Loucy (cell line): Measurements from ENCODE around the gene GRM7.

Source experiments
- H2AFZ ChIP-seq: fragments of 200-600 bp; sonication (generic); 2 replicates; pipeline ENCODE4 v1.6.0; 2016; ENCODE audit warnings: antibody characterized with exemption, mild to moderate bottlenecking, low read length, moderate library complexity
- H3F3A ChIP-seq: fragments of 200-600 bp; 2 replicates; pipeline ENCODE4 v1.6.0; 2016; ENCODE audit warnings: antibody characterized with exemption, low read depth, mild to moderate bottlenecking
- H3K27me3 ChIP-seq: fragments of 200-600 bp; sonication (generic); 2 replicates; pipeline ENCODE4 v1.6.1; 2014; ENCODE audit warnings: low read length, mild to moderate bottlenecking; ENCODE audit not compliant: insufficient read depth, poor library complexity, severe bottlenecking
- H3K36me3 ChIP-seq: fragments of 200-600 bp; sonication (generic); 2 replicates; pipeline ENCODE4 v1.6.1; 2016; ENCODE audit warnings: low read length; ENCODE audit not compliant: insufficient read depth
- H3K4me1 ChIP-seq: fragments of 200-600 bp; sonication (generic); 2 replicates; pipeline ENCODE4 v1.5.1; 2014; ENCODE audit warnings: low read length, mild to moderate bottlenecking; ENCODE audit not compliant: insufficient read depth, poor library complexity, severe bottlenecking
- H3K4me2 ChIP-seq: fragments of 200-600 bp; sonication (generic); 2 replicates; pipeline ENCODE4 v1.6.0; 2014; ENCODE audit warnings: antibody characterized with exemption, low read length, low read depth, mild to moderate bottlenecking; ENCODE audit not compliant: poor library complexity, severe bottlenecking
- H3K4me3 ChIP-seq: fragments of 200-600 bp; sonication (generic); 2 replicates; pipeline ENCODE4 v1.5.1; 2014; ENCODE audit warnings: low read length, mild to moderate bottlenecking, mixed read lengths; ENCODE audit not compliant: poor library complexity, severe bottlenecking
- H3K79me2 ChIP-seq: fragments of 200-600 bp; sonication (generic); 2 replicates; pipeline ENCODE4 v1.6.1; 2014; ENCODE audit warnings: low read length; ENCODE audit not compliant: insufficient read depth
- H3K9ac ChIP-seq: fragments of 200-600 bp; sonication (generic); 2 replicates; pipeline ENCODE4 v1.6.0; 2014; ENCODE audit warnings: mild to moderate bottlenecking, low read depth, low read length, moderate library complexity; ENCODE audit not compliant: poor library complexity, severe bottlenecking
- H3K9me2 ChIP-seq: fragments of 200-600 bp; sonication (generic); replicated peaks from 2 replicates; pipeline ENCODE4 v1.6.1; 2016; ENCODE audit warnings: low read depth, low read length, mixed read lengths
- H3K9me3 ChIP-seq: fragments of 200-600 bp; sonication (generic); 2 replicates; pipeline ENCODE4 v1.6.1; 2014; ENCODE audit warnings: mild to moderate bottlenecking, antibody characterized with exemption, low read length, low read depth; ENCODE audit not compliant: insufficient read depth
- H4K20me1 ChIP-seq: fragments of 200-600 bp; sonication (generic); 2 replicates; pipeline ENCODE4 v1.6.0; 2014; ENCODE audit warnings: antibody characterized with exemption, low read length, mild to moderate bottlenecking; ENCODE audit not compliant: insufficient read depth, poor library complexity, severe bottlenecking
- CTCF ChIP-seq: fragments of 200-600 bp; sonication (generic); conservative IDR thresholded peaks from 2 replicates; pipeline ENCODE4 v1.5.1; 2014; ENCODE audit warnings: mild to moderate bottlenecking, antibody characterized with exemption, low read length
- EZH2phosphoT487 ChIP-seq: fragments of 200-600 bp; IDR thresholded peaks from 2 replicates; pipeline ENCODE4 v1.6.1; 2018; ENCODE audit warnings: antibody characterized with exemption, mild to moderate bottlenecking, moderate library complexity, borderline replicate concordance

Gene GRM7

DNA sequence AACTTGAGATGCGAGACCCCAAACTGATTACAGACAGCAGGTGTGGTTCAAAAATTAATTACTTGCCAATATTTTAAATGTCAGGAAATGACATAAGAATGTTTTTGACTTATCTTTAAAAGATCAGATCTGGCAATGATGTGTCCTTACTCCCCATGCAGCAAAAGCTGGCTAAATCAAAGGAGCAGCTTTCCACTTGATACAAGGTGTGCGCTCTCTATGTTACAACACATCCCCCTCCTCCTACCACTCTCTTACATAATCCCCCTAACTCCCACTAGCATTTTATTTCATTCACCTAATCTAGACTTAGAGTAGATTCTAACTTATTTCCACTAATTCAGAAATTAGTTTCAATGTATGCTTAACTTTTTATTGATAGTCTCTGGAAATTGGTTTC, 609.0 kb downstream of the GRM7 start:
- Histone ChIP-seq H3K9me2 (no peaks in the 10 kb centered on the region), H3K27me3 (no peaks in the 10 kb centered on the region), H3K4me2 (no peak overlapping the region), H4K20me1 (no peaks in the 10 kb centered on the region), H3K36me3 (no peaks in the 10 kb centered on the region), H3K9ac (no peak overlapping the region), H3K4me3 (no peak overlapping the region), H2AFZ (no peak overlapping the region), H3F3A (no peaks in the 10 kb centered on the region), H3K4me1 (no peaks in the 10 kb centered on the region), H3K79me2 (no peaks in the 10 kb centered on the region), H3K9me3 (no peaks in the 10 kb centered on the region)
- TF ChIP-seq CTCF (no peak), EZH2phosphoT487 (no peak)

- Histone ChIP-seq H3F3A (no peaks in the 10 kb centered on the region), H3K9ac (no peak overlapping the region), H3K27me3 (no peaks in the 10 kb centered on the region), H3K4me1 (no peaks in the 10 kb centered on the region), H3K9me2 (no peaks in the 10 kb centered on the region), H3K4me2 (no peak overlapping the region), H2AFZ (no peak overlapping the region), H3K4me3 (no peak overlapping the region), H4K20me1 (no peaks in the 10 kb centered on the region), H3K36me3 (no peaks in the 10 kb centered on the region), H3K79me2 (no peaks in the 10 kb centered on the region), H3K9me3 (no peaks in the 10 kb centered on the region)
- TF ChIP-seq EZH2phosphoT487, result no peak
- TF ChIP-seq CTCF, result no peak
Measured at GRCh38 chr3:7484636-7485035, 623.7 kb downstream of the GRM7 start.

DNA sequence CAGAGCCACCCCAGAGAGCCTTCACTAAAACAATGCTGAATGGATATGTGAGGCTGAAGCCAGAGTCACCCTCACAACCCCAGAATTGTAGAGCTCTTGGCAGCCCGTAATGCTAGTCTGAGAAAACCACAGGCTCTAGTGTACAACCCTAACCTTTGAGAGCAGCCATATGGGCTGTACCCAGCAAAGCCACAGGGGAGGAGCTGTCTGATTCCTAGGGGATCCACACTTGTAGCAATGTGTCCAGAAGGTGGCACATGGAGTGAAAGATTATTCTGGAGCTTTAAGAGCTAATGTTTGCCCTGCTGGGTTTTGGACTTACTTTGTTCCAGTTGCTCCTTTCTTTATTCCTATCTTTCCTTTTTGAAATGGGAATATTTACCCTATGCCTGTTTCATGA, 626.8 kb downstream of the GRM7 start:
- no peaks in the 10 kb centered on the region for H4K20me1 ChIP-seq
- H3K4me2 ChIP-seq, result no peak overlapping the region
- no peaks in the 10 kb centered on the region for H3K79me2 ChIP-seq
- H2AFZ ChIP-seq, result no peak overlapping the region
- no peak overlapping the region for H3K9ac ChIP-seq
- no peaks in the 10 kb centered on the region for H3K27me3 ChIP-seq
- H3K4me1 ChIP-seq, result no peaks in the 10 kb centered on the region
- TF ChIP-seq EZH2phosphoT487, result no peak
- TF ChIP-seq CTCF, result no peak
- H3K36me3 ChIP-seq, result no peaks in the 10 kb centered on the region
- no peaks in the 10 kb centered on the region for H3K9me3 ChIP-seq
- no peaks in the 10 kb centered on the region for H3F3A ChIP-seq
- no peak overlapping the region for H3K4me3 ChIP-seq
- H3K9me2 ChIP-seq, result no peaks in the 10 kb centered on the region
